ENCODE measurements around the gene DDAH1. TPM values are rescaled to one million over a fixed set of nuclear protein-coding genes. Genes with fewer than 3 reads are reported as not detected.

Gene DDAH1
- total and polyA plus RNA-seq, 2 of the 8 experiments (the other 6 are each of a cell fraction or from before 2014, with no cell fraction given), result 22.8 to 54.5 TPM

- TF ChIP-seq RNF2 (IDR thresholded peaks at IDR 0.05; ENCODE audit: borderline replicate concordance, low read depth, low read length, missing control alignments, poor library complexity, severe bottlenecking) (no peak), TAF1 (IDR thresholded peaks at IDR 0.05; ENCODE audit: low read depth, low read length) (no peak), PHF8 (conservative IDR thresholded peaks at IDR 0.05; ENCODE audit: low read depth, low read length) (no peak), BRCA1 (IDR thresholded peaks at IDR 0.05; ENCODE audit: low read depth, low read length) (no peak), TAF7 (optimal IDR thresholded peaks at IDR 0.05; ENCODE audit: borderline replicate concordance, low read depth, low read length) (no peak), EGR1 (IDR thresholded peaks at IDR 0.05; ENCODE audit: borderline replicate concordance, low read depth, low read length) (no peak), CHD1 (IDR thresholded peaks at IDR 0.05; ENCODE audit: low read depth, low read length) (no peak), FOSL1 (IDR thresholded peaks at IDR 0.05; ENCODE audit: insufficient read depth, low read depth, low read length) (no peak), EP300 (IDR thresholded peaks at IDR 0.05; ENCODE audit: borderline replicate concordance in 1 of 2, low read depth in 2 of 2, low read length in 2 of 2) (peak in 1 of 2 experiments; percentile 16; a peak in 1 of 3 replicates), SAP30 (IDR thresholded peaks at IDR 0.05; ENCODE audit: insufficient read depth, insufficient replicate concordance, low read length) (no peak), GTF2F1 (IDR thresholded peaks at IDR 0.05; ENCODE audit: borderline replicate concordance, low read depth, low read length) (no peak), SP2 (IDR thresholded peaks at IDR 0.05; ENCODE audit: low read length) (no peak), KDM5A (IDR thresholded peaks at IDR 0.05; ENCODE audit: low read length) (no peak), TCF12 (IDR thresholded peaks at IDR 0.05; ENCODE audit: low read depth, low read length) (0 out of 2 replicates have a peak, but pooled peaks have one; percentile 27), MAX (IDR thresholded peaks at IDR 0.05) (peak; percentile 25; the same call in 1 of the 2 replicates)
- TF ChIP-seq, protein P1, sequence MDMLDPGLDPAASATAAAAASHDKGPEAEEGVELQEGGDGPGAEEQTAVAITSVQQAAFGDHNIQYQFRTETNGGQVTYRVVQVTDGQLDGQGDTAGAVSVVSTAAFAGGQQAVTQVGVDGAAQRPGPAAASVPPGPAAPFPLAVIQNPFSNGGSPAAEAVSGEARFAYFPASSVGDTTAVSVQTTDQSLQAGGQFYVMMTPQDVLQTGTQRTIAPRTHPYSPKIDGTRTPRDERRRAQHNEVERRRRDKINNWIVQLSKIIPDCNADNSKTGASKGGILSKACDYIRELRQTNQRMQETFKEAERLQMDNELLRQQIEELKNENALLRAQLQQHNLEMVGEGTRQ (IDR thresholded peaks at IDR 0.05; ENCODE audit: low read length), result no peak
These were observed 120.7 kb downstream of the DDAH1 start (continued) for GRCh38 chr1:85344256-85344694.
